GM18870 (cell line): Measurements from ENCODE around the gene RERE.
"Not testable (repeated sequence)": the region's sequence is repeated elsewhere in the genome, so short reads cannot be mapped to it uniquely, and the experiment has no call there.

Experiments
- ATAC-seq: cut with Tn5 transposase; IDR thresholded peaks from one replicate; pipeline ENCODE4 v1.9.1; 2021; ENCODE audit warnings: moderate library complexity; ENCODE audit not compliant: unreplicated experiment

The RERE gene

GRCh38 chr1:8525558-8526275 is 291.7 kb downstream of the RERE start:
- no peak for ATAC-seq

GRCh38 chr1:8525216-8525557 is 292.3 kb downstream of the RERE start:
- no peak for ATAC-seq

- no peak for ATAC-seq
Observed at GRCh38 chr1:8524627-8525157, 292.7 kb downstream of the RERE start.

DNA sequence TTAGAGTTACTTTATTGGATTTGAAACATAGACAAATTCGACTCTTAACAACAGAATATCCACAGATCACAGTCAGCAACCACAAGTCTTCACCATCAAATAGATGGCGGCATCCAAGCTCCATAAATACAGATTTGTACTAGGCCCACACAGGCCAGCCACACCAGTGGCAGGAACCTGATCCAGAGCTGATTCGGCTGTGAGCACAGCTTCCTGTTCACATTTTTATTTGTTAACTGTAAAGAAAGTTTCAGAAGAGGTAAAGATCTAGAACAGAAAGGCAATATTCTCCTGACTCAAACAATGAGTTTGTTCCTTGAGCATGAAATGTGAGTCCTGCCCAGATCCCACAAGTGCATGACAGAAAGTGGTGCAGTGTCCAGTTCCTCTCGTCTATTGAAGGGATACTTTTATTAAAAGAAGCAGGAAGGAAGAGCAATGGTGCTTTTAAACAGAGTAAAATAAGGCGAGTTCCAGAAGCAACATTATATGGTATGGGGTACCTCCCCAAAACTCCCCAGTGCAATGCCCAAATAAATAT is 293.7 kb downstream of the RERE start:
- no peak for ATAC-seq

- no peak for ATAC-seq
Observed at GRCh38 chr1:8520483-8520966, 296.9 kb downstream of the RERE start.

GRCh38 chr1:8519167-8519566 is 298.3 kb downstream of the RERE start:
- ATAC-seq, result no peak

- no peak for ATAC-seq
Observed at GRCh38 chr1:8518490-8518801, 299.0 kb downstream of the RERE start.

DNA sequence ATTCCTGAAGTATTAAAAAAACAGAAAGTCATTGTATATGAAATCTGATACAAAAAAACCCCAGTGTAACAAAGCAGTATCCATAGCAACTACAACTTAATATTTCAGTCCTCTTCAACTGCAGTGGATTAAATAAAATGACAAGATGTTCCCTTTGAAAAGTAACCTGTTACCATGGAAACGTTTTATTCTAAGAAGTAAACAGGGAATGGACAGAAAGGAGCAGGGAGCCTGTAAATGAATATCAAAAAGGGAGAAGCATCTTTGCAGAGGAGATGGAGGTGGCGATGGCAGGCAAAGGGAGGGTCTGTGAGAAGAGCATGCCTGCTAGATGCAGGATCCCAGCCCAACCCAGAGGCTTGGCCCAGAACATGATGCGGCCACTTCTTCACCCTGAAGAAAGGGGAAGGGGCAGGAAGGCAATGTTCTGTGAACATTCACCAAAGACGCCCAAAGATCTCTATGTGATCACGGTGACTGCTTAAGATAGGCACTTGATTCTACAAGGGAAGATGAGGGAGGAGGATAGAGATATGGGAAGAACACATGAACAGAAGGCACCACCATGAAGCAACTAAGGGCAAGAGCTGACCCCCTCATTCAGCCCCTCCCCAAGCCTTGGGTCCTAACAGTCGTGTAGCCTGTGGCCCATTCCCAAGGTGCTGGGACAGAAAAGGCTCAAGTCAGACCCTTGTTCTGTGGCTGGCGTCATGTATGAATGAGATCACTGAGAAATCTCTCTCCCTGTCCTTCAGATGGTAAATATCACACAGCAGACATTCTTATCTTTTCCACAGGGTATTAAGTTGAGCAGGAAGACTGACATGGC is 299.6 kb downstream of the RERE start:
- no peak for ATAC-seq

GRCh38 chr1:8516793-8517556 is 300.5 kb downstream of the RERE start:
- ATAC-seq, result no peak

DNA sequence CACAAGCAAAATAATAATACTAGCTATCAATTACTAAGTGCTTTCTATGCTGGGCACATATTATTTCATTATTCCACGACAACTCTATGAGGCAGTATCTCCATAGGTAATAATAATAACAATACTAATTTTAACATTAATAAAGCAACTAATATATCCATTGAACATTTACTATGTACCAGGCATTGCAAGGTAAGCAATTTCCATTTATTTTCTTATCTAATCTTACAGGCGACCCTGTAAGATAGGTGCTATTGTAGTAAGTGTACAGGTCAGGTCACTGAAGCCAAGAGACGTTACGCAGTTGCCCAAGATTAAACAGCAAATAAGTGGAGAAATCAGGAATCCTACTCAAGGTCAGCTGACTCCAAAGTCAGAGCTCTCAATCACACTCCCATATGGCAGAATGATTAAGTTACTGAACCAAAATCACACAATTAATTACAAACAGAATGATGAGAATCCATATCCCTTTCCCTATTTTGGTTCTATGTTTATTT is 301.1 kb downstream of the RERE start:
- ATAC-seq, result no peak

DNA sequence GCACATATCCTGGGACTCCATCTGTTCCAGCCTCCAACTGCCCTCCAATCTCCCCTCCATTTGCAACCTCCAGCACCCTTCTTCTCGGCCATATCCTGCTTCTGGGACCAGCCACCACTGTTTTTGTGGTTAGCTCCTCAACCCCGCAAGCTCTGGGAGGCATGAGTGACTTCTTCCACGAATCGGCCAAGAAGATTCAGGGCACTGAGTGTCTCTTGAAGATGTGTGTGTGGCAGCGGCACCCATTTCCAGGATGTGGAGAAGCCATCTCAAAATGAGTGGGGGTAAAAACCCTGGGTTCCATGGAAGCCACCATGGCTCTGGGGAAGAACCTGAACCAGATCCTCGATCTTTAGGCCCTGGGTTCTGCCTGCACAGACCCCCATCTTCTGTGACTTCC is 304.9 kb downstream of the RERE start:
- ATAC-seq, result no peak

- ATAC-seq, result no peak
Observed at GRCh38 chr1:8510041-8510823, 307.2 kb downstream of the RERE start.

- ATAC-seq, result no peak
Observed at GRCh38 chr1:8509579-8509978, 307.9 kb downstream of the RERE start.

DNA sequence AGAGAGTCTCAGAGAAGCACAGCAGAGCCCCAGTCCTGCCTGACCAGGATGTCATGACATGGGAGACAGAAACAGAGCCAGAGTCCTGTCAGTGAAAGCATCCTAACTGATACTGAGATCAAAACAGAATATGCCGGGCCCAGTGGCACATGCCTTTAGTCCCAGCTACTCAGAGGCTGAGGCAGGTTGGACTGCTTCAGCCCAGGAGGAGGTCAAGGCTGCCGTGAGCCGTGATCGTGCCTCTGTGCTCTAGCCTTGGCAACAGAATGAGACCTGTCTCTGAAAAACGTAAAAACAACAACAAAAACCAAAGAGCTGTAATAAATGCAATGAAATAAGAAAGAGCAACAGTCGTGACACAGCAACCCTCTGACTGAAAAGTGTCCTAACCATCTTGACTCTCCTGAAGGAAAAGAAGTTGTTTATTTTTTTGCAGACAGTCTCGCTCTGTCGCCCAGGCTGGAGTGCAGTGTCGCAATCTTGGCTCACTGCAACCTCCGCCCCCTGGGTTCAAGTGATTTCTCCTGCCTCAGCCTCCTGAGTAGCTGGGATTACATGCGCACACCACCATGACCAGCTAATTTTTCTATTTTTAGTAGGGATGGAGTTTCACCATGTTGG is 310.3 kb downstream of the RERE start:
- ATAC-seq, result no peak

DNA sequence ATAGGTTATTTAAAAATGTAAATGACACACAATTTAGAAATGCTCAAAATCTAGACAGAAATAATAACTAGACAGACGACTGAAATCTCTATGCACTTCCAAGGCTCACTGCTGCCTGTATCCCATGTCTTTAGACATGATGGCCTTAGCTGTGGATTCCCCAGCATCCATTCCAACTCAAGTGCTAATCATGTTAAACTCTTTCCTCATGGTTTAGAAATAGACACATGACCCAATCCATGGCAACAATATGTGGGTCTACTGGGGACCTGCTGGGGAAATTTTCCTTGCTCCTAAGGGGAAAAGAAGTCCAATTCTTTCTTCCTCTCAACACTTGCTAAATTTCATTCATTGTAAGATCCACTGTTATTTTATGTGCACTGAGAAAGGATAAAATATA is 311.0 kb downstream of the RERE start:
- no peak for ATAC-seq

DNA sequence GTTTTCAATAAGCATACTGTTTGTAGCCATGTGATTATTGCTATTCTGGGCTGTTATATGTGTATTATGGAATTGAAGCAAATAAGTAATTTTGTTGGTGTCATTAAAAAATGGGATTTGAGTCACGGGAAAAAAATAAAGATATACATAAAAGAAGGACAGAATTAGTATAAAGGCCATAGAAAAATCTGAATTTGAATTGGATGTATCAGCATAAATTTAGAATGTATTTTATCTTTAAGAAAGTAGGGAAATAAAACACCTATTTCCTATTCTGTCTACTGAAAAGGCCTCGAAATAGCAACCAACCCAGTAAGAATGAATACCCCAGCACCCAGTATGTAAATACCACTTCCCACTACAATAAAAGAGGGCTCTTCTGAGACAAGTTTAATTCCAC is 313.6 kb downstream of the RERE start:
- no peak for ATAC-seq

DNA sequence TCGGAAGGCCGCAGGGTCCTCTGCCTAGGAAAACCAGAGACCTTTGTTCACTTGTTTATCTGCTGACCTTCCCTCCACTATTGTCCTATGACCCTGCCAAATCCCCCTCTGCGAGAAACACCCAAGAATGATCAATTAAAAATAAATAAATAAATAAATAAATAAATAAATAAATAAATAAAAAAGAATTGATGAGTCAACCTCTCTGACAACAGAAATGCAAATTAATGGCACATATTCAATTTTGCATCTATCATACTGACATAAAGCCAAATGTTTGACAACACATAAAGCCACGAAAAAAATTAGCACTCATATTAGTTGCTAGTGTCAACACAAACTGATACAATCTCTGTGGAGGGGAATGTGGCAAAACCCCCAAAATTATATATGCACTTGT is 314.5 kb downstream of the RERE start:
- ATAC-seq, result not testable (repeated sequence)

GRCh38 chr1:8497210-8497819 is 320.1 kb downstream of the RERE start:
- no peak for ATAC-seq

- ATAC-seq, result no peak
Observed at GRCh38 chr1:8496473-8496872, 321.0 kb downstream of the RERE start.
